GM12891 (cell line): Measurements from ENCODE around the gene MOSMO.

ENCODE experiments used
- DNase-seq: peaks from one replicate; pipeline ENCODE4 v3.0.0; 2011; ENCODE audit warnings: low spot score; ENCODE audit not compliant: insufficient read length
- FAIRE-seq: peaks from 2 replicates; lab custom pipeline; 2011; peaks lifted over from hg19 to GRCh38; lab: Jason Lieb, UNC
- PAX5 ChIP-seq: IDR thresholded peaks from 2 replicates; pipeline ENCODE4 v1.6.1; 2011; ENCODE audit warnings: low read length, moderate library complexity, mild to moderate bottlenecking; ENCODE audit not compliant: insufficient read depth, severe bottlenecking
- POLR2A ChIP-seq: IDR thresholded peaks from 2 replicates; pipeline ENCODE4 v1.6.1; 2011; ENCODE audit warnings: low read depth, low read length, control low read depth
- POLR2AphosphoS5 ChIP-seq: IDR thresholded peaks from 2 replicates; pipeline ENCODE4 v1.6.1; 2011; ENCODE audit warnings: low read depth, low read length, control low read depth
- POU2F2 ChIP-seq: IDR thresholded peaks from 2 replicates; pipeline ENCODE4 v1.6.1; 2011; ENCODE audit warnings: low read depth, mild to moderate bottlenecking, control low read depth, low read length, moderate library complexity
- SPI1 ChIP-seq: IDR thresholded peaks from 2 replicates; pipeline ENCODE4 v1.6.1; 2011; ENCODE audit warnings: low read depth, low read length, control low read depth
- TAF1 ChIP-seq: IDR thresholded peaks from 2 replicates; pipeline ENCODE4 v1.6.1; 2011; ENCODE audit warnings: low read depth, low read length, control low read depth

The MOSMO gene

GRCh38 chr16:22075043-22075757 lies 67.3 kb downstream of the MOSMO start:
- no peak for DNase-seq
- TF ChIP-seq TAF1, result no peak
- no peak for FAIRE-seq

- FAIRE-seq (no peak), DNase-seq (no peak)
- TF ChIP-seq PAX5 (no peak), POU2F2 (no peak), POLR2AphosphoS5 (no peak), SPI1 (no peak), TAF1 (no peak), POLR2A (no peak)
These were observed 67.9 kb downstream of the MOSMO start for GRCh38 chr16:22075776-22076175.

- DNase-seq (peak; percentile 24), FAIRE-seq (peak; percentile 75)
- no peak for TF ChIP-seq TAF1
- TF ChIP-seq POU2F2, result 0 out of 2 replicates have a peak, but pooled peaks have one; percentile 22
These were observed 69.9 kb downstream of the MOSMO start for GRCh38 chr16:22077700-22078313.

DNA sequence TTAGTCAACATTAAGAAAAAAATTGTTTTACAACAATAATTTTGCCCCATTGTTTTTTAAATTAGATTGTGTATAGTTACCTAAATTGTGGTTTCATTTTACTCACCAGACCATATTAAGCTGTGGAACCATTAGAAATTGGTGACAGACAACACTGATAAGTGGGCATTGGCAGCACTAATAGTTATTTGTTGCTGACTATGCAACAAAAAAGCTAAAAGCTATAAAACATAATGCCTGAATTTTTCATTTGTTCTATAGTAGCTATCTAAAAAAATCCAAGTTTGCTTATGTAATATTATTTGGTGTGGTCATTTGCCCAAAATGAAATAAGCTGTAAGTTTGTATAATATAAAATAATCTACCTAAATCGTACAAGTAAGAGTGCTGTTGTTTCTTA lies 70.7 kb downstream of the MOSMO start:
- FAIRE-seq, result no peak
- no peak for TF ChIP-seq PAX5
- no peak for TF ChIP-seq POU2F2
- no peak for TF ChIP-seq POLR2A
- no peak for TF ChIP-seq TAF1
- TF ChIP-seq POLR2AphosphoS5, result no peak
- no peak for TF ChIP-seq SPI1
- DNase-seq, result no peak

DNA sequence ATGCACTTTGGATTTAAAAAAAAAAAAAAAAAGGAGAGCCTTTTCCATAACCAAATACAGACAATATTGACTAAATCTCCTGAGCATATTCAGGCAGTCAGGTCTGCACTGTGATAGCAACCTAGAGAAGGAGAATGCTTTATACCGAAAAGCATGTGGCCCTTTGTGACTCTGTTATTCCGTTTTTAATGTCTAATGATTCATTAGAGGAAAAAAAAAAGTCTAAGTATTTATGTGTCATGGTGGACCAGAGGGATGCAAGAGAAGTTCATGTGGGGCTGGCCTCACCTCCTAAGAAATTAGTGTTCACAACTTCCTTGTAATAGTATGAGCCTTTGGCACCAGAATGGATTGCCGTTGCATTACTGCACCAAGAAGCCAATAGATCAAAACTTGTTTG lies 73.1 kb downstream of the MOSMO start:
- FAIRE-seq (no peak), DNase-seq (no peak)
- TF ChIP-seq POLR2AphosphoS5 (no peak), TAF1 (no peak), POU2F2 (no peak), SPI1 (no peak), POLR2A (no peak)

- DNase-seq (no peak), FAIRE-seq (no peak)
- TF ChIP-seq POLR2AphosphoS5, result no peak
- TF ChIP-seq POLR2A, result no peak
- TF ChIP-seq TAF1, result no peak
- no peak for TF ChIP-seq PAX5
- TF ChIP-seq POU2F2, result no peak
- no peak for TF ChIP-seq SPI1
These were observed 78.5 kb downstream of the MOSMO start for GRCh38 chr16:22086440-22086839.

GRCh38 chr16:22088642-22089041 lies 80.7 kb downstream of the MOSMO start:
- no peak for FAIRE-seq
- DNase-seq, result no peak
- TF ChIP-seq POLR2AphosphoS5 (no peak), SPI1 (no peak), TAF1 (no peak), PAX5 (no peak), POU2F2 (no peak), POLR2A (no peak)

- DNase-seq (no peak), FAIRE-seq (no peak)
- TF ChIP-seq POLR2AphosphoS5 (no peak), TAF1 (no peak), SPI1 (no peak), POLR2A (no peak), POU2F2 (no peak), PAX5 (no peak)
These were observed 82.0 kb downstream of the MOSMO start for GRCh38 chr16:22089910-22090309.

DNA sequence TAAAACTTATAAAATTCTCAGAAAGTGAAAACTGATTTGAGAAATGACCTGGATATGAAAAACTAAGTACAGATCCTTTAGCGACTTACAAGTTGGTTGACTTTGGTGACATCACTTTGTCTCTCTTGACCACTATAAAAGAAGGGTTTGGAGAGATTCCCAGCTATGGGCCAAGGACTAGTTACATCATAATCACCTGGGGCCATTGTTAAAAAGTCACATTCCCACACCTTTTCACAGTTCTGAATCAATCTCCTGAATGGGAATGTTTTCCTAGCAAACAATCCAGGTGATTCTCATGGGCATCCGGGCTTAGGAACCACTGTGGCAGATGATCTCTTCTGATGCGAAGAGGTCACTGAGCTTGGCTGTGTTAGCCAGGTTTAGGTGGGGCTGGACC lies 83.8 kb downstream of the MOSMO start:
- DNase-seq, result no peak
- no peak for FAIRE-seq
- no peak for TF ChIP-seq POLR2AphosphoS5
- TF ChIP-seq TAF1, result no peak
- TF ChIP-seq POLR2A, result no peak
- no peak for TF ChIP-seq POU2F2
- no peak for TF ChIP-seq PAX5
- TF ChIP-seq SPI1, result no peak

- FAIRE-seq, result no peak
- DNase-seq, result no peak
- no peak for TF ChIP-seq POLR2A
- TF ChIP-seq SPI1, result no peak
- no peak for TF ChIP-seq POLR2AphosphoS5
- TF ChIP-seq PAX5, result no peak
- no peak for TF ChIP-seq TAF1
- no peak for TF ChIP-seq POU2F2
These were observed 84.4 kb downstream of the MOSMO start, which contains the start of gene VWA3A for GRCh38 chr16:22092143-22092933. Gene VWA3A, plus strand, starts transcription at chr16:22092541. Its CDS starts 97 bp downstream, at chr16:22092638.
